Stimulated activated naive CD4-positive, alpha-beta T cell (primary cell): ENCODE results near the gene UBE2S.

ENCODE experiments used
- DNase-seq, 6 experiments: peaks; one replicate each; lab custom pipeline; 2025; lab: John Stamatoyannopoulos, UW

Gene UBE2S

DNA sequence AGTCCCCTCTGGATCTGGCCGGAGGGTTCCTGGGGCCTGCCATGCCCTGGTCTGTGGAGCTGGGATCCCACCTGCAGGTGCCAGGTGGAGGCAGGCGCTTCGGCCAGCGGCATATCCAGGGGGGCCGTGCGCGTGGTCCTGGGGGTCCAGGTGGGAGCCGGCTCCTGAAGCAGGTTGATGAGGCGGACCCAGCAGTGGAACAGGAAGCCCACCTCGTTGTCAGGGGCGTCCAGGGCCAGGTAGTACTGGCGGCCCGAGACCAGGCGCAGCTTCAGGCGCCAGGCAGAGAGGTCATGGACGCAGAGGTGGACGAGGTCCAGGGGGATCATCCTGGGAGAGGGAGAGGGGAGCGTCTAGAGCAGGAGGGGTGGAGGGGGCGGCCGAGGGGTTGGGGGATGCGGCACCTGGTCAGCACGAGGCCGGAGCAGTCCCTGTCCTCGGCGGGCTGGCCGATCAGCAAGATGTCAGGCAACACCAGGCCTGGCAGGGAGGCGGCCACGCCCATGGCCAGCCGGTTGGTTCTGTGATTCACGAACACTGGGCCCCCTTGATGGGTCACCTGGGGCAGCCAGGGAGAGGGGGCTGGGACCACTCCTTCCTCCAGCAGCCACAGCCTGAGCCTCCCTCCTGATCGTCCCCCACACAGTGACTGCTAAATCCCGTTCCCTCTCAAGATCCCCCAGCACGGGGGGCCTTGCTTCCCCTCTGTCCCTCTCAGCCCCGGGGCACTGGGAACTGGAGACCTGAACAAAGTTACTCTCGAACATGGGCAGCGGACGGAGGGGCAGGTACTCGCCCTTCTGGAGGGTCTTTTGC is 45.2 kb downstream of the UBE2S start:
- no peak for DNase-seq

DNA sequence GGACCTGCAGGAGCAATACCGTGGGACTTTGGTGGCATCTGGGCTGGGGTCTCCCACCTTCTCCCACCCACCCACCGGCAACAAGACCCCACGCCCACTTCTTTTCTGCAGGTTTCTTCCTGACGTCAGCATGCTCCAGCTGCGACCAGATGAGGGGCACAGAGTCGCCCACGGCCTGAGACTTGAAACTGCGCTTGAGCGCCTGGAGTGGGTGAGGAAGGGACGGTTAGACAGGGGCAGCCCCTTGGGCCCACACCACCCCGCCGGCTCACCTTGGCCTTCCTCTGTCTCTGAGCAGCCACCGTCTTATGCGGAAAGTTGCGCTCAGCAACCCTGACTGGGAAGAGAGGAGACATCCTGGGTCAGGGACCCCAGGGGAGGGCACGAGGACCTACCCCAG is 46.7 kb downstream of the UBE2S start:
- no peak for DNase-seq

- DNase-seq: no peak
Measured at GRCh38 chr19:55358943-55359908, 48.4 kb downstream of the UBE2S start.

DNA sequence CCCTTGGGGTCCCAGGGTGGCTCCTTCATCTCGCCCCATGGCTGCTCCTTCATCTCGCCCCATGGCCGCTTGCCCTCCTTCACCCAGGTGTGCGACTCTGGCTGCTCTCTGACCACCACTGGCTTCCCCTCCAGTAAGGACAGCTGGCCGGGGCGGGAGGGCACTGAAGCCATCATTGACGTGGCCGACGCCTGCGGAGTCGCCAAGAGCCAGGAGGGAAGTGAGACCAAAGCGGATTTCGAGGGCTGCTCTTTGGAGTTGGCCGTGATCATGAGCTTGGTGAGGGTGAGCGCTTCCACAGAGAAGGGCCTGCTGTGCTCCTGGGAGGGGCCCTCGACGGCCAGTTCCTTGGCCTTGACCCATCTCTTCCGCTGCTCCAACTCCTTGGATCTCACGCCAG is 49.1 kb downstream of the UBE2S start:
- no peak for DNase-seq

- DNase-seq: no peak
Measured at GRCh38 chr19:55355213-55355821, 52.3 kb downstream of the UBE2S start.

GRCh38 chr19:55354698-55355212 is 52.8 kb downstream of the UBE2S start, which contains the start of gene COX6B2:
TSS of gene COX6B2 (minus strand) at chr19:55354719. CDS start at chr19:55354521, 198 bp downstream.
- no peak for DNase-seq

DNA sequence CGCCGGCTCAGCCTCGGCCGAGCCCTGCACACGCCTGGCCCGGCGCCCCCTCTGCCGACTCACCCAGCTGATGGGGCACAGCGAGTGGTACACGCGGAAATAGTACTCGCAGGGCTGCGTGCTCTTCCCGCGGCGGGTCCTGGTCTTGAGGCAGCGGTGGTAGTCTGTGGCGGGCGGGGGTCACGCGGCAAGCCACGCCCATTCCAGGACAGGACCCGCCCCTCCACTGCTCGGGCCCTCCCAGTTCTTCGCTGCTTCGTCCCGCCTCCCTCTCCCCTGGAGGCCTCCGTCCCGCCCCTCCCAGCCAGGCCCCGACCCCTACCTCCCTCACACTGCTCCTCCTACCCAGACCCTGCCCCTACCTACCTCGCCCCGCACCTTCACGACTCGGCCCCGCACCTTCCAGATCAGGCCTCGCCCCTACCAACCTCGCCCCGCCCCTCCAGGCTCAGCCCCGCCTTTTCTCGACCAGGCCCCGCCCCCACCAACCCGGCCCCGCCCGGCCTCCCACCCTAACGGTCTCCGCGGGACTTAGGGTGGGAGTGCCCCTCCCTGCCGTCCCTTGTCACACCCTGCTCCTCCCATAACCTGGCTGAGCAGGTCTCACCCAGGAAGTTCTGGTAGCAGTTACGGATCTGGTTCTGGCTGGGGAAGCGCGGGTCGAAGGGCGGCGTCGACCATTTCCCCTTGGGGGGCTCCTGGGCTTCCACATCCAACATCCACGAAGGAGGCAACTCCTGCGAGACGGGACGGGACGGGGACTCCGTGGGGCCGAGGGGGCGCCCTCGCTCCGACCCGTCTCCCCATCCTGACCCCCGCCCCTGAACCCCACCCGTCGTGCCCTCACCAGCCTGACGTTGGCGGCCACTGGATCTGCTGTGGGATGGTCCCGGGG is 53.5 kb downstream of the UBE2S start:
- DNase-seq: peak in 5 of 6 experiments; percentile 51 to 75 (median 65)

DNA sequence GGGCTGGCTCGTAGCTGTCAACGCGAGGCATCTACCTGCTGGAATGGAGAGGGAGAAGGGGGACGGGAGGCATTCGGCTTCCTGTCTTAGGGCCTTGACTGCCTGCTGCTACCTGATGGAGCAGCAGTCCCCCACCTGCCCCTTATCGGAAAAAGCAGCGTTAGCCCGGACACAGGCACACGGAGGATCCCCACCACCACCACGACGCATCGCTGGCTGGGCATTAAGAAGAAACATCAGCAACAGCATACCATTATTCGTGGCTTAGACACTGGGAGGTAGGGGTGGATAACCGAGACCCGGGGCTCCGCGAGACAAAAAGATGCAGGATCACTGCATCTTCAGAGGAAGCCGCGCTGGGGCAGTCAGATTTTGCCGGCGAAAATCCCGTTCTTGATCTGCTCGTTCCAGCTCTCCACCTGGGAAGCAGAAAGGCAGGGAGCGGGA is 54.2 kb downstream of the UBE2S start:
- DNase-seq: peak in 1 of 6 experiments; percentile 48

- DNase-seq: no peak
Measured at GRCh38 chr19:55352549-55353145, 54.9 kb downstream of the UBE2S start.

- DNase-seq: no peak
Measured at GRCh38 chr19:55352040-55352439, 55.5 kb downstream of the UBE2S start.

DNA sequence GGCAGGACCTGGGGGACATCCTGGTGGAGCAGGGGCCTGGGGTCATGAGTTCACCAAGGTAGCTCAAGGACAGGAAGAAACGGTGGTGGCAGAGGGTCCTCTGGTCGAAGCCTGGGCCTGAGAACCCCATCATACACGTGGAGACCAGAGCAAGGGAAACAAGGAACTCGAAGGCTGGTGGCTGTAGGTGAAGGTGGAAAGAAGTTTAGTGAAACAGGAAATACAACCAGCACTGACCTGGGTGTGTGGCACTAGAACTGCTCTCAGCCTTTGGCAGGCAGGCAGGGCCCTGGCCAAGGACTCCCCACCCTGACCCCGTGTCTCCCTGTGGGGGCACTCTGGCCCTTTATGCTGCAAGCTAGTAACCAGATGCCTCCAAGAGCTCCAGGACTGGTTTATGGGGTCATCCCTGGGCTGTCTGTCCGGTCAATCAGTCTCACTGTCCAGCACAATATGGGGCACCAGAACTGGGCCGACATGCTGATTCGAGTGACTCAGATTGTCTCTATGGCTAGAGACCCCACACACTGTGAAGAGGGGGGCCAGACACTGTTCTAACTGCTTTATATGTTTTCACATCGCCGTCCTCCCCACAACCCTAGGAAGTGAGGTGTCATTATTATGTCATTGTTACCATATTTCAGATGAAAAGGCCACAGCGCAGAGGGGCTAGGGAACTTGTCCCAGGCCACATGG is 56.8 kb downstream of the UBE2S start:
- no peak for DNase-seq
